GM13977 (cell line): ENCODE measurements around the gene IL18R1.

ENCODE experiments used
- DNase-seq: peaks from one replicate; pipeline ENCODE4 v3.0.0; 2012; ENCODE audit warnings: low spot score
- CTCF ChIP-seq: IDR thresholded peaks from 2 replicates; pipeline ENCODE4 v1.5.1; 2012; ENCODE audit warnings: mild to moderate bottlenecking, control low read depth; ENCODE audit not compliant: insufficient read depth; ENCODE audit errors: extremely low read depth, missing control alignments
- in situ Hi-C: fragments of 300-500 bp; cut with MboI; formaldehyde crosslinking; loops from one replicate; pipeline ENCODE4 v1.12.0; 2022; ENCODE audit warnings: low sequenced_read_pairs, low pct_unique_long_range_greater_than_20kb, mixed read lengths, inconsistent platforms; ENCODE audit not compliant: unreplicated experiment

The IL18R1 gene

GRCh38 chr2:102357937-102358336 lies 2.3 kb downstream of the IL18R1 start:
- TF ChIP-seq CTCF: no peak
- DNase-seq: peak; percentile 35
- in situ Hi-C loops: no loop called here

- in situ Hi-C loops: no loop called here
- DNase-seq: no peak
- TF ChIP-seq CTCF: no peak
These were observed 2.9 kb downstream of the IL18R1 start for GRCh38 chr2:102358496-102358895.

GRCh38 chr2:102359527-102359926 lies 3.9 kb downstream of the IL18R1 start:
- in situ Hi-C loops: no loop called here
- no peak for TF ChIP-seq CTCF
- no peak for DNase-seq

DNA sequence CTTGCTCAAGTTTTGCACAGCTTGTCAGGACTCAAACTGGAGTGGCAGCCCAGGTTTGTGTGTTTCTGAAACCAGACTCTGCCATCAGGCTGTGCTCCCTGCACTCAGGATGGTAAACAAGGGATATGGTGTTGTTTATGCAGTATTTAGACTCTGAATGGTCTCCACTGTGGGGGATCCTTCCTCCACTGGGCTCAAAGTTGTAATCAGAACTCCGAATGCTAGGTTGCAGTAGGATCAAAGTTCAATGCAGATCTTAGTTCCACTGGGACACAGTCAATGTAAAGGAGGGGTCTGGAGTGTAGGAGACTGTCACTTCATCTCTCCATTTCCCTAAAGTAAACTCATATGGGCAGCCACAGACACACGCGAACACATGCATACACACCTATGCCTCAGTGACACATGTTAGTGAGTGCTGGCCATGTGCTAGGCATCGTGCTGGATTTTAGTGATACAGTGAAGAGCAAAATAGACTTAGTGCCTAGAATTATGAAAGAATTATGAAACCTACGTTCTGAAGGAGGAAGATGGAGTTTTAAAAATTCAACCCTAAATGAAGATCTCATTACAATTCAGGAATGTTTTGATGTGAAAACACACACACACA lies 6.1 kb downstream of the IL18R1 start:
- no peak for TF ChIP-seq CTCF
- DNase-seq: no peak
- in situ Hi-C loops: no loop called here

DNA sequence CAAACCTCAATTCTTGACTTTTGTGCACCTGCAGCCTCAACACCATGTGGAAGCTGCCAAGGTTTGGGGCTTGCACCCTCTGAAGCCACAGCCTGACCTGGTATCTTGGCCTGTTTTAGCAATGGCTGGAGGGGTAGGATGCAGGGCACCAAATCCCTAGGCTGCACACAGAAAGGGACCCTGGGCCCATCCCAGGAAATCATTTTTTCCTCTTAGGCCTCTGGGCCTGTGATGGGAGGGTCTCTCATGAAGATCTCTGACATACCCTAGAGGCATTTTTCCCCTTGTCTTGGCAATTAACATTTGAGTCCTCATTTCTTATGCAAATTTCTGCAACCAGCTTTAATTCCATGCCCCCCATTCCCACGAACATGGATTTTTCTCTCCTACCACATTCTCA lies 10.2 kb downstream of the IL18R1 start:
- in situ Hi-C loops: no loop called here
- DNase-seq: no peak
- no peak for TF ChIP-seq CTCF

GRCh38 chr2:102366406-102367112 lies 11.0 kb downstream of the IL18R1 start:
- peak; percentile 50 for DNase-seq
- no peak for TF ChIP-seq CTCF
- in situ Hi-C loops: no loop called here
